HepG2 (cell line): ENCODE measurements around the gene SPINK9. TPM values are rescaled to one million over a fixed set of nuclear protein-coding genes. Genes with fewer than 3 reads are reported as not detected.

Source experiments
- GZF1 ChIP-seq: sonication (generic); formaldehyde crosslinking; IDR thresholded peaks from 2 replicates; pipeline ENCODE4 v1.5.1; 2020; ENCODE audit warnings: mild to moderate bottlenecking, missing genetic modification reagents
- HDAC1 ChIP-seq: sonication (generic); formaldehyde crosslinking; IDR thresholded peaks from 2 replicates; pipeline ENCODE4 v1.5.1; 2020; ENCODE audit warnings: mild to moderate bottlenecking, missing genetic modification reagents
- PITX1 ChIP-seq: sonication (generic); formaldehyde crosslinking; IDR thresholded peaks from 2 replicates; pipeline ENCODE4 v1.5.1; 2020; ENCODE audit warnings: mild to moderate bottlenecking, missing genetic modification reagents
- polyA plus RNA-seq, 8 experiments: library from polyadenylated mRNA; depleted of rRNA in 3 of 8; stranded (reverse) in 7 of 8; unstranded in 1 of 8; fragments of >200 nt; fragmentation: Illumina TruSeq in 4 of 8; extraction: Trizol in 4 of 8; gene quantifications; 2 replicates each; pipeline versions ENCODE4 v1.2.1 to v1.2.3, GENCODE V29; 2011 to 2016; ENCODE audit warnings: low read depth in 4 of 8, missing spikeins in 1 of 8, mixed read lengths in 1 of 8; ENCODE audit not compliant: insufficient read depth in 1 of 8
- total RNA-seq, 5 experiments: library from RNA; depleted of rRNA; stranded (reverse); fragments of >200 nt; fragmentation: Illumina TruSeq; extraction: Trizol; gene quantifications; 2 replicates each; pipeline ENCODE4 v1.2.3, GENCODE V29; 2016; ENCODE audit warnings: low read depth in 1 of 5
- TF ChIP-seq, protein P1 (sequence below): sonication (generic); formaldehyde crosslinking; IDR thresholded peaks from 2 replicates; pipeline ENCODE4 v1.5.0; 2020; ENCODE audit warnings: mild to moderate bottlenecking, missing genetic modification reagents, borderline replicate concordance

SPINK9 gene
- total and polyA plus RNA-seq, 2 of the 13 experiments (the other 11 are each of a cell fraction or from before 2014, with no cell fraction given), result not detected

DNA sequence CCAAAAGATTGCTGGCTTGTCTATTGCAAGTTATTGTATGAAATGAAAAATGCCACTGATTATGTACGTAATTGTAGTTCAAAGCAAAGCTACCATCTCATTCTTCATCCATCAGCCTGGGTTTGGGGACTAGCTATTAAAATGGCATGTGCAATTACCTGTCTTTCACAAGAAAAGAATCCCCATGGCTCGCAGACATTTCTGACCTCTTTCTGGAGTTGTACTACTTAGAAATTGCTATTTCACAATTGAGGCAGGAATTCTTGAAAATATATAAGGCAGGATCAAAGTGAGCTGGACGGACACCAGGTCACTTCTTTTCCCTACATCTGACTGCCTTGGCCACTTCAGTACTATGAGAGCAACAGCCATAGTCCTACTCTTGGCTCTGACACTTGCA, at the start of gene SPINK9 (continued):
- TF ChIP-seq, protein P1, sequence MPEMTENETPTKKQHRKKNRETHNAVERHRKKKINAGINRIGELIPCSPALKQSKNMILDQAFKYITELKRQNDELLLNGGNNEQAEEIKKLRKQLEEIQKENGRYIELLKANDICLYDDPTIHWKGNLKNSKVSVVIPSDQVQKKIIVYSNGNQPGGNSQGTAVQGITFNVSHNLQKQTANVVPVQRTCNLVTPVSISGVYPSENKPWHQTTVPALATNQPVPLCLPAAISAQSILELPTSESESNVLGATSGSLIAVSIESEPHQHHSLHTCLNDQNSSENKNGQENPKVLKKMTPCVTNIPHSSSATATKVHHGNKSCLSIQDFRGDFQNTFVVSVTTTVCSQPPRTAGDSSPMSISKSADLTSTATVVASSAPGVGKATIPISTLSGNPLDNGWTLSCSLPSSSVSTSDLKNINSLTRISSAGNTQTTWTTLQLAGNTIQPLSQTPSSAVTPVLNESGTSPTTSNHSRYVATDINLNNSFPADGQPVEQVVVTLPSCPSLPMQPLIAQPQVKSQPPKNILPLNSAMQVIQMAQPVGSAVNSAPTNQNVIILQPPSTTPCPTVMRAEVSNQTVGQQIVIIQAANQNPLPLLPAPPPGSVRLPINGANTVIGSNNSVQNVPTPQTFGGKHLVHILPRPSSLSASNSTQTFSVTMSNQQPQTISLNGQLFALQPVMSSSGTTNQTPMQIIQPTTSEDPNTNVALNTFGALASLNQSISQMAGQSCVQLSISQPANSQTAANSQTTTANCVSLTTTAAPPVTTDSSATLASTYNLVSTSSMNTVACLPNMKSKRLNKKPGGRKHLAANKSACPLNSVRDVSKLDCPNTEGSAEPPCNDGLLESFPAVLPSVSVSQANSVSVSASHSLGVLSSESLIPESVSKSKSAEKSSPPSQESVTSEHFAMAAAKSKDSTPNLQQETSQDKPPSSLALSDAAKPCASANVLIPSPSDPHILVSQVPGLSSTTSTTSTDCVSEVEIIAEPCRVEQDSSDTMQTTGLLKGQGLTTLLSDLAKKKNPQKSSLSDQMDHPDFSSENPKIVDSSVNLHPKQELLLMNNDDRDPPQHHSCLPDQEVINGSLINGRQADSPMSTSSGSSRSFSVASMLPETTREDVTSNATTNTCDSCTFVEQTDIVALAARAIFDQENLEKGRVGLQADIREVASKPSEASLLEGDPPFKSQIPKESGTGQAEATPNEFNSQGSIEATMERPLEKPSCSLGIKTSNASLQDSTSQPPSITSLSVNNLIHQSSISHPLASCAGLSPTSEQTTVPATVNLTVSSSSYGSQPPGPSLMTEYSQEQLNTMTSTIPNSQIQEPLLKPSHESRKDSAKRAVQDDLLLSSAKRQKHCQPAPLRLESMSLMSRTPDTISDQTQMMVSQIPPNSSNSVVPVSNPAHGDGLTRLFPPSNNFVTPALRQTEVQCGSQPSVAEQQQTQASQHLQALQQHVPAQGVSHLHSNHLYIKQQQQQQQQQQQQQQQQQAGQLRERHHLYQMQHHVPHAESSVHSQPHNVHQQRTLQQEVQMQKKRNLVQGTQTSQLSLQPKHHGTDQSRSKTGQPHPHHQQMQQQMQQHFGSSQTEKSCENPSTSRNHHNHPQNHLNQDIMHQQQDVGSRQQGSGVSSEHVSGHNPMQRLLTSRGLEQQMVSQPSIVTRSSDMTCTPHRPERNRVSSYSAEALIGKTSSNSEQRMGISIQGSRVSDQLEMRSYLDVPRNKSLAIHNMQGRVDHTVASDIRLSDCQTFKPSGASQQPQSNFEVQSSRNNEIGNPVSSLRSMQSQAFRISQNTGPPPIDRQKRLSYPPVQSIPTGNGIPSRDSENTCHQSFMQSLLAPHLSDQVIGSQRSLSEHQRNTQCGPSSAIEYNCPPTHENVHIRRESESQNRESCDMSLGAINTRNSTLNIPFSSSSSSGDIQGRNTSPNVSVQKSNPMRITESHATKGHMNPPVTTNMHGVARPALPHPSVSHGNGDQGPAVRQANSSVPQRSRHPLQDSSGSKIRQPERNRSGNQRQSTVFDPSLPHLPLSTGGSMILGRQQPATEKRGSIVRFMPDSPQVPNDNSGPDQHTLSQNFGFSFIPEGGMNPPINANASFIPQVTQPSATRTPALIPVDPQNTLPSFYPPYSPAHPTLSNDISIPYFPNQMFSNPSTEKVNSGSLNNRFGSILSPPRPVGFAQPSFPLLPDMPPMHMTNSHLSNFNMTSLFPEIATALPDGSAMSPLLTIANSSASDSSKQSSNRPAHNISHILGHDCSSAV, result no peak
- TF ChIP-seq PITX1 (CRISPR knock-in tag) (no peak), HDAC1 (no peak), GZF1 (no peak)
